Panc1 (cell line): Measurements from ENCODE around the gene GBP4.

ENCODE experiments used
- CTCF ChIP-seq: fragments of 450-650 bp; IDR thresholded peaks from 2 replicates; pipeline ENCODE4 v1.5.1; 2017; ENCODE audit warnings: mild to moderate bottlenecking
- POLR2AphosphoS5 ChIP-seq: IDR thresholded peaks from 2 replicates; pipeline ENCODE4 v1.6.1; 2012; ENCODE audit warnings: mild to moderate bottlenecking, low read depth, low read length, moderate library complexity
- REST ChIP-seq, 2 experiments: IDR thresholded peaks; 2 replicates each; pipeline ENCODE4 v1.6.1; 2011 to 2012; ENCODE audit warnings: low read depth in 2 of 2, control low read depth in 1 of 2, low read length in 1 of 2, mild to moderate bottlenecking in 1 of 2, moderate library complexity in 1 of 2; ENCODE audit not compliant: insufficient read depth in 1 of 2

GRCh38 chr1:89198491-89199072 is at the start of gene GBP4:
- TF ChIP-seq CTCF: no peak
- no peak for TF ChIP-seq POLR2AphosphoS5
- TF ChIP-seq REST (IDR thresholded peaks at IDR 0.05; ENCODE audit: insufficient read depth in 1 of 2, low read depth in 2 of 2, low read length in 1 of 2): no peak
